ENCODE measurements around the gene BEND2. TPM values are rescaled to one million over a fixed set of nuclear protein-coding genes. Genes with fewer than 3 reads are reported as not detected.

BEND2 gene
- total RNA-seq, 1 experiment from 2014 or later: not detected

GRCh38 chrX:18227458-18227857 is 6.8 kb upstream of the BEND2 start:
- intact Hi-C loops (cut with micrococcal nuclease; ENCODE audit: unreplicated experiment) (no loop called here), in situ Hi-C loops (cut with HindIII; ENCODE audit: low pct_unique_long_range_greater_than_20kb, low sequenced_read_pairs) (no loop called here)
- TF ChIP-seq POLR2AphosphoS5 (IDR thresholded peaks at IDR 0.05; ENCODE audit: low read depth, low read length): no peak
- no peak for TF ChIP-seq SIN3A (IDR thresholded peaks at IDR 0.05; ENCODE audit: borderline replicate concordance, insufficient read depth, low read depth, low read length)
- TF ChIP-seq REST (IDR thresholded peaks at IDR 0.05; ENCODE audit: insufficient read depth in 1 of 2, low read depth in 2 of 2, low read length in 1 of 2): no peak
- TF ChIP-seq TCF7L2 (IDR thresholded peaks at IDR 0.05; ENCODE audit: low read depth, low read length): no peak
- no peak for TF ChIP-seq CTCF (IDR thresholded peaks at IDR 0.05)
- no peaks in the 10 kb centered on the region for H3K9me3 ChIP-seq (ENCODE audit: control insufficient read depth, insufficient read depth, low read depth, low read length)
- ATAC-seq (no peak), DNase-seq (ENCODE audit: low read depth, low spot score) (no peak)
- no peaks in the 10 kb centered on the region for H3K4me1 ChIP-seq (ENCODE audit: control insufficient read depth, insufficient read depth, low read length)
- no peaks in the 10 kb centered on the region for H3K36me3 ChIP-seq (ENCODE audit: control insufficient read depth, insufficient read depth, low read length)
- no TSS peak for BruUV-seq (replicated peaks)
- ChIA-PET POLR2A (no interaction called here), CTCF (no interaction called here)
- no peak overlapping the region for H3K4me3 ChIP-seq (ENCODE audit: low read depth in 2 of 2, low read length in 2 of 2)
- H3K27me3 ChIP-seq (ENCODE audit: control insufficient read depth, insufficient read depth, low read length): no peaks in the 10 kb centered on the region
- no peak overlapping the region for H3K27ac ChIP-seq (ENCODE audit: low read length)

GRCh38 chrX:18210470-18210869 is 10.2 kb downstream of the BEND2 start:
- Histone ChIP-seq H3K27ac (ENCODE audit: low read length) (no peak overlapping the region), H3K36me3 (ENCODE audit: control insufficient read depth, insufficient read depth, low read length) (no peaks in the 10 kb centered on the region), H3K9me3 (ENCODE audit: control insufficient read depth, insufficient read depth, low read depth, low read length) (no peaks in the 10 kb centered on the region), H3K4me3 (ENCODE audit: low read depth in 2 of 2, low read length in 2 of 2) (no peak overlapping the region), H3K4me1 (ENCODE audit: control insufficient read depth, insufficient read depth, low read length) (no peaks in the 10 kb centered on the region), H3K27me3 (ENCODE audit: control insufficient read depth, insufficient read depth, low read length) (no peaks in the 10 kb centered on the region)
- DNase-seq (ENCODE audit: low read depth, low spot score): no peak
- intact Hi-C loops (cut with micrococcal nuclease; ENCODE audit: unreplicated experiment): loop anchor here (5.0 kb wide), 1 partner anchor 423 kb away; no protein-coding TSS in a partner anchor
- TF ChIP-seq SIN3A (IDR thresholded peaks at IDR 0.05; ENCODE audit: borderline replicate concordance, insufficient read depth, low read depth, low read length) (no peak), CTCF (IDR thresholded peaks at IDR 0.05) (peak; percentile 7; the same call in 1 of the 2 replicates), TCF7L2 (IDR thresholded peaks at IDR 0.05; ENCODE audit: low read depth, low read length) (no peak), REST (IDR thresholded peaks at IDR 0.05; ENCODE audit: insufficient read depth in 1 of 2, low read depth in 2 of 2, low read length in 1 of 2) (no peak), POLR2AphosphoS5 (IDR thresholded peaks at IDR 0.05; ENCODE audit: low read depth, low read length) (no peak)
- BruUV-seq (replicated peaks): no TSS peak
- no peak for ATAC-seq
- ChIA-PET CTCF (no interaction called here), POLR2A (no interaction called here)
- in situ Hi-C loops (cut with HindIII; ENCODE audit: low pct_unique_long_range_greater_than_20kb, low sequenced_read_pairs): no loop called here

Data from Panc1 (cell line).